ENCODE measurements around the gene KDM4C.

The KDM4C gene

DNA sequence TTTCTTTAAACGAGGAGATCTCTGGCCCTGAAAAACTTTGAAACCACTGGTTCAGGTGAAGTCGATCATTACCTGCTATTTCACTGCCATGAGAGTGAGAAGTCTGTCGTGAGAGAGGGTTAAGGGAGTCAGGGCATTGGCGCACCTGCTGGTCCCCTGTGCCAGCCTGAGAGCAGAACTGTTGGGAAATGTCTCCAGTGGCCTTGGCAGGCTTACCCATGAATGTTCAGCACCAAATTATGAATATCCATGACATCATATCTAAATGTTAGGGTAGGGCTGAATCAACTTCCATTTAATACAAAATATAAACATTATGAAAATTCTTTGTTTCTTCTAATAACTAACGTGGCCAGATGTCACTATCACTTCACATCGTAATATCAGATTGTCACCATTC is 379.3 kb downstream of the KDM4C start:
- DNase-seq (ENCODE audit: low read depth), result no peak
- H3K4me3 ChIP-seq (ENCODE audit: low read depth, low read length), result no peak overlapping the region
- TF ChIP-seq, protein P1, sequence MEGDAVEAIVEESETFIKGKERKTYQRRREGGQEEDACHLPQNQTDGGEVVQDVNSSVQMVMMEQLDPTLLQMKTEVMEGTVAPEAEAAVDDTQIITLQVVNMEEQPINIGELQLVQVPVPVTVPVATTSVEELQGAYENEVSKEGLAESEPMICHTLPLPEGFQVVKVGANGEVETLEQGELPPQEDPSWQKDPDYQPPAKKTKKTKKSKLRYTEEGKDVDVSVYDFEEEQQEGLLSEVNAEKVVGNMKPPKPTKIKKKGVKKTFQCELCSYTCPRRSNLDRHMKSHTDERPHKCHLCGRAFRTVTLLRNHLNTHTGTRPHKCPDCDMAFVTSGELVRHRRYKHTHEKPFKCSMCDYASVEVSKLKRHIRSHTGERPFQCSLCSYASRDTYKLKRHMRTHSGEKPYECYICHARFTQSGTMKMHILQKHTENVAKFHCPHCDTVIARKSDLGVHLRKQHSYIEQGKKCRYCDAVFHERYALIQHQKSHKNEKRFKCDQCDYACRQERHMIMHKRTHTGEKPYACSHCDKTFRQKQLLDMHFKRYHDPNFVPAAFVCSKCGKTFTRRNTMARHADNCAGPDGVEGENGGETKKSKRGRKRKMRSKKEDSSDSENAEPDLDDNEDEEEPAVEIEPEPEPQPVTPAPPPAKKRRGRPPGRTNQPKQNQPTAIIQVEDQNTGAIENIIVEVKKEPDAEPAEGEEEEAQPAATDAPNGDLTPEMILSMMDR (IDR thresholded peaks at IDR 0.05; ENCODE audit: control insufficient read depth, extremely low read depth, insufficient read depth), result no peak

DNA sequence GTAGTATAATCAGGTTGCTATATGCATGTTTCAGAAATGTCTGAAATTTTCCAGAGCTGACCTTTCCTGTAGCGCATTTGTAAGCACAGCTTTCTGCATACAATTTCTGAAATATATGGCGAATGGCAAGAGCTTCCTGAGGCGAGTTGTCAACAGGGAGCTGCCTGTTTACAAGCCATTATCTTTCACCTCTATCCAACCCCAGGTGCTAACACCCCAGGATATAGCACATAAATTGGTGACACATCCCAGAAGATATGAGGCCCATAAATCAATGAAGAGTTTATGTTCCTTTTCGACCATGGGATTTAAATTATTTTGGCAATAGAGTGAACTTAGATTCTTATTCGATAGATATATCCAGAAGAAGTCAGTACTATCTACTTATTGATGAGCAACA is 379.8 kb downstream of the KDM4C start:
- no peak overlapping the region for H3K4me3 ChIP-seq (ENCODE audit: low read depth, low read length)
- DNase-seq (ENCODE audit: low read depth), result no peak
- TF ChIP-seq, protein P1 (IDR thresholded peaks at IDR 0.05; ENCODE audit: control insufficient read depth, extremely low read depth, insufficient read depth), result no peak

DNA sequence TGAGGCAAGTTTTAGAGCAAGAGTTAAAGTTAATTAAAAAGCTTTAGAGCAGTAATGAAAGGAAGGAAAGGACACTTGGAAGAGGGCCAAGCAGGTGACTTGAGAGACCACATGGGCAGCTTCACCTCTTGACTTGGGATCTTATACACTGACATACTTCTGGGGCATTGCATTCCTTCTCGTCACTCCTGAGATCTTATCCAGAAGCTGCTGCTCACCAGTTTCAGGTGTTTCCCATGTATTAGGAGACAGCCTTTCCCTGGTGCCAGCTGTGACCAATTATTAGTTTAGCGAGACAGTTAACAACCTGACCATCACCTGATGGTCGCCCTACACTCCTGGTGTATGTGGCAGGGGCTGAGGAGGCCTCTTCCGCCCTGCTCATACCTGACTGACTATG is 382.1 kb downstream of the KDM4C start:
- no peak for DNase-seq (ENCODE audit: low read depth)
- no peak overlapping the region for H3K4me3 ChIP-seq (ENCODE audit: low read depth, low read length)
- TF ChIP-seq, protein P1 (IDR thresholded peaks at IDR 0.05; ENCODE audit: control insufficient read depth, extremely low read depth, insufficient read depth), result no peak

DNA sequence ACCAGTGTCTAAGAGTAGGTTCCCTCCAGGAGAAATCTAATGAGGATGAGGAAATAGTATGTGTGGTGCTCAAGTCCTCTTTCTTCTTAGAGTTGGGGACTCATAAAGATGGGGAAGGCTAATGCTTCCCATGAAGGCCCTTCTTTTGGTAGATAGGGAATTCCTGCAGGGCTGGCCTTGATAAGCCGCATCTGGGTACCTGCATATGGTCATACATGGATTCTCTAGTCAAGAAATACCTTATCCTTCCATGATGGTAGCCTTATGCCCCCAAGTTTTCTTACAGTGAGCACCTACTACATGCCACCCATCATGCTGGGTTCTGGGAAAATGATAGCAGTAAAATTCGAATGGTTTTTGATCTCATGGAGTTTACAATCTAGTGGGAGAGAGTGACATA is 382.6 kb downstream of the KDM4C start:
- TF ChIP-seq, protein P1 (IDR thresholded peaks at IDR 0.05; ENCODE audit: control insufficient read depth, extremely low read depth, insufficient read depth), result no peak
- no peak overlapping the region for H3K4me3 ChIP-seq (ENCODE audit: low read depth, low read length)
- no peak for DNase-seq (ENCODE audit: low read depth)

DNA sequence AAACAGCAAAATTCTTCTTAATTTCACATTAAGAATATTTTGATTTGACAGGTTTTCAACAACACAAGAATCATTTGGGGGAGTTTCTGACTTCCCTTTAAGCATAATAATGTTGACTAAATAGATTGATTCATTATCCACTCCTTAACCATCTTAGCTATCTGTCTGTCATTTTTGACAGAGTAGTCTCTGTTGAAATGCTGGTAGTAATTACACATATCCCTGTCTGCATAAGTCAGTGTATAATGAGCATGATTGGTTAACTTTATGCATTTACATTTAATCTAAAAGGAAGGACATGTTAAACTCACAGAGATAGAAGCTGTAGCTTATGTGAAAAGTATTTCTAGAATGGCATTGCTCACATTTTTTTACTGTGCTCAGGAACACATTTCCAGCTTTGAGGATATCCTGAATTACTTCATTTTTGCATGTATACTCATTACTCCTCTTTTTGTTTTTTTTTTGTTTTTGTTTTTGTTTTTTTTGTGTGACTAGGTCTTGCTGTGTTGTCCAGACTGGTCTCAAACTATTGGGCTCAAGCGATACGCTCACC is 385.9 kb downstream of the KDM4C start:
- no peak for DNase-seq (ENCODE audit: low read depth)
- TF ChIP-seq, protein P1 (IDR thresholded peaks at IDR 0.05; ENCODE audit: control insufficient read depth, extremely low read depth, insufficient read depth), result no peak
- no peak overlapping the region for H3K4me3 ChIP-seq (ENCODE audit: low read depth, low read length)

DNA sequence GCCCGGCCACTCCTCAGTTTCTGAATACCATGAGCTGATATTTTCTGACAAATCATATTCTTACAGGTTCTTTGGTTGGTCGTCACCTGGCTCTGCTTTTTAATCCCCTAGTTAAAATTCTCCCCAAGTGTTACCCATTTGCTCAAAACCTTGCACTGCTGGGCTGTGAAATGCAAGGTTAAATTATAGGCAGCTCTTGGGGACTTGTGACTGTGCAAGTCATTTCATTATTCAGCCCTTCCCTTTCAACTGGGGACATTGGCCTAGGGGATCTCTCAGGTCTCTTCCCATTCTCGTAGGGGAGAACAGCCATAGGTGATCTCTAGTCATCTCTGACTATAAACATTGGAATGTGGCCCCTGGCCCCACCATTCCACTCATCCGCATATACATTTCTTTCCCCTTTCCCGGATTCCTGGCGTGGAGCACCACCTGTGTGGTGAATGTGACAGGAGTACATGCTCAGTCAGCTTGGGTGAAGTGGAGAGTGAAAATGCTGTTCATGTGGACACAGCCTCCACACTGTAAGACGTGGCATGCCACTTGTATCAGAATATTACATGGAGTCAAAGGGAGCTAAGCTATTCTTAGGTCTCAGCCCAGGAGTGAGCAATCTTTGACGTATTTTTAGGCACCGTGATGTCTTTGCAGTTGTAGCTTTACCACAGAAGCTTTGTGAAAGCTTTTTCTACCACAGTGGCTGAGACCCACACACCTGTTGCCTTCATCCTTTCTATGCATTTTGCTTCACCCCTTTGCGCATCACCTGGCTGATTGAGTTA is 386.7 kb downstream of the KDM4C start:
- DNase-seq (ENCODE audit: low read depth), result no peak
- H3K4me3 ChIP-seq (ENCODE audit: low read depth, low read length), result no peak overlapping the region
- TF ChIP-seq, protein P1 (IDR thresholded peaks at IDR 0.05; ENCODE audit: control insufficient read depth, extremely low read depth, insufficient read depth), result no peak

Data from LNCaP clone FGC (cell line).